Hepatocyte (in vitro differentiated cells): Measurements from ENCODE around the gene DPP10. TPM values are rescaled to one million over a fixed set of nuclear protein-coding genes. Genes with fewer than 3 reads are reported as not detected.

Source experiments
- DNase-seq: peaks from one replicate; pipeline ENCODE4 v3.0.0-alpha.2; 2016; ENCODE audit warnings: low spot score
- H2AFZ ChIP-seq: fragments of 200-600 bp; sonication (generic); 2 replicates; pipeline ENCODE4 v1.6.0; 2016; ENCODE audit warnings: antibody characterized with exemption, mild to moderate bottlenecking
- H3K27ac ChIP-seq: fragments of 200-600 bp; sonication (generic); 2 replicates; pipeline ENCODE4 v1.5.1; 2016; ENCODE audit warnings: mild to moderate bottlenecking
- H3K27me3 ChIP-seq: fragments of 200-600 bp; sonication (generic); 2 replicates; pipeline ENCODE4 v1.6.1; 2016
- H3K36me3 ChIP-seq: fragments of 200-600 bp; sonication (generic); replicated peaks from 2 replicates; pipeline ENCODE4 v1.5.1; 2016; ENCODE audit warnings: low read depth; ENCODE audit not compliant: insufficient read depth
- H3K4me1 ChIP-seq: fragments of 200-600 bp; sonication (generic); 2 replicates; pipeline ENCODE4 v1.5.1; 2016; ENCODE audit warnings: mild to moderate bottlenecking, moderate library complexity; ENCODE audit not compliant: insufficient read depth
- H3K4me2 ChIP-seq: fragments of 200-600 bp; sonication (generic); 2 replicates; pipeline ENCODE4 v1.6.0; 2016
- H3K4me3 ChIP-seq: fragments of 200-600 bp; sonication (generic); 2 replicates; pipeline ENCODE4 v1.5.1; 2016; ENCODE audit warnings: mild to moderate bottlenecking
- H3K79me2 ChIP-seq: fragments of 200-600 bp; sonication (generic); 2 replicates; pipeline ENCODE4 v1.6.0; 2017; ENCODE audit warnings: mild to moderate bottlenecking
- H3K9me2 ChIP-seq: fragments of 200-600 bp; sonication (generic); replicated peaks from 2 replicates; pipeline ENCODE4 v1.6.0; 2017; ENCODE audit warnings: mild to moderate bottlenecking; ENCODE audit not compliant: insufficient read depth
- H3K9me3 ChIP-seq: fragments of 200-600 bp; sonication (generic); 2 replicates; pipeline ENCODE4 v1.5.1; 2016; ENCODE audit warnings: low read depth, mild to moderate bottlenecking
- H4K20me1 ChIP-seq: fragments of 200-600 bp; sonication (generic); 2 replicates; pipeline ENCODE4 v1.6.0; 2016; ENCODE audit warnings: mild to moderate bottlenecking; ENCODE audit not compliant: insufficient read depth, poor library complexity, severe bottlenecking
- EZH2 ChIP-seq: fragments of 200-600 bp; sonication (generic); IDR thresholded peaks from 2 replicates; pipeline ENCODE4 v1.6.1; 2016; ENCODE audit warnings: antibody characterized with exemption, mild to moderate bottlenecking, borderline replicate concordance
- EZH2phosphoT487 ChIP-seq: fragments of 200-600 bp; sonication (generic); IDR thresholded peaks from one replicate; pipeline ENCODE4 v1.6.1; 2018; ENCODE audit warnings: antibody characterized with exemption, mild to moderate bottlenecking, low read depth, moderate library complexity; ENCODE audit not compliant: unreplicated experiment, severe bottlenecking
- WGBS: methylation state at CpG from one replicate; pipeline ENCODE4 v1.1.6; 2016; ENCODE audit warnings: low lambda C conversion rate; ENCODE audit errors: missing lambda C conversion rate; 5-methylcytosine and 5-hydroxymethylcytosine counted together
- polyA plus RNA-seq: library from polyadenylated mRNA; unstranded; fragments of >200 nt; fragmentation: Nextera tagmentation; extraction: Ambion mirVana; gene quantifications from 2 replicates; pipeline ENCODE4 v1.2.1, GENCODE V29; 2016
- total RNA-seq: library from RNA; depleted of rRNA; stranded (reverse); fragments of >200 nt; gene quantifications from 2 replicates; pipeline ENCODE4 v1.2.3, GENCODE V29; 2014
- TF ChIP-seq, protein P1 (sequence below): fragments of 200-600 bp; sonication (generic); IDR thresholded peaks from 2 replicates; pipeline ENCODE4 v1.5.1; 2016; ENCODE audit warnings: antibody characterized with exemption, mild to moderate bottlenecking; ENCODE audit not compliant: poor library complexity

DPP10 gene
- total and polyA plus RNA-seq, 2 experiments from 2014 or later = 5.0 to 15.7 TPM

DNA sequence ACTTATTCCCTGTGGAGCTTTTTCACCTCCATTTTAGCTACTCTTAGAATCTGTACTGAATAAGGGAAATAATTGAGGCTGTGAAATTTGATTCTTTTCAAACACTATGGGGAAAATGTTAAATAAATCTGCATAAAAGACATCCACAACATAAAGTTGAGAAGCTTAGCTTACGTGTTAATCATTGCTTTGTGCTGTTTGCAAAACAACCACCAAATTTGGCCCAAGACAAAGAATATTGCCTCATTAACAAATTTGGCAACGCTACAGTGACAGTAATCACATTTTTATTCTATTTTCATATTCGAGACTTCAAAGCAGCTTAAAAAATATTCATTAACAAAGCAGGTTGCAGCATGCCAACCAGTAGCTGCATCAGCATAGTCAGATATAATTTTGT lies 437.6 kb downstream of the DPP10 start:
- Histone ChIP-seq H3K79me2 (no peaks in the 10 kb centered on the region), H3K4me3 (no peak overlapping the region), H4K20me1 (no peaks in the 10 kb centered on the region), H2AFZ (no peak overlapping the region), H3K4me2 (no peak overlapping the region), H3K9me2 (no peaks in the 10 kb centered on the region), H3K9me3 (no peaks in the 10 kb centered on the region), H3K27me3 (no peaks in the 10 kb centered on the region), H3K4me1 (no peaks in the 10 kb centered on the region), H3K36me3 (no peaks in the 10 kb centered on the region), H3K27ac (no peak overlapping the region)
- no peak for TF ChIP-seq EZH2
- TF ChIP-seq, protein P1, sequence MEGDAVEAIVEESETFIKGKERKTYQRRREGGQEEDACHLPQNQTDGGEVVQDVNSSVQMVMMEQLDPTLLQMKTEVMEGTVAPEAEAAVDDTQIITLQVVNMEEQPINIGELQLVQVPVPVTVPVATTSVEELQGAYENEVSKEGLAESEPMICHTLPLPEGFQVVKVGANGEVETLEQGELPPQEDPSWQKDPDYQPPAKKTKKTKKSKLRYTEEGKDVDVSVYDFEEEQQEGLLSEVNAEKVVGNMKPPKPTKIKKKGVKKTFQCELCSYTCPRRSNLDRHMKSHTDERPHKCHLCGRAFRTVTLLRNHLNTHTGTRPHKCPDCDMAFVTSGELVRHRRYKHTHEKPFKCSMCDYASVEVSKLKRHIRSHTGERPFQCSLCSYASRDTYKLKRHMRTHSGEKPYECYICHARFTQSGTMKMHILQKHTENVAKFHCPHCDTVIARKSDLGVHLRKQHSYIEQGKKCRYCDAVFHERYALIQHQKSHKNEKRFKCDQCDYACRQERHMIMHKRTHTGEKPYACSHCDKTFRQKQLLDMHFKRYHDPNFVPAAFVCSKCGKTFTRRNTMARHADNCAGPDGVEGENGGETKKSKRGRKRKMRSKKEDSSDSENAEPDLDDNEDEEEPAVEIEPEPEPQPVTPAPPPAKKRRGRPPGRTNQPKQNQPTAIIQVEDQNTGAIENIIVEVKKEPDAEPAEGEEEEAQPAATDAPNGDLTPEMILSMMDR = no peak
- TF ChIP-seq EZH2phosphoT487 = no peak
- 70% methylated on average over 3 of the region's 3 CpGs for WGBS
- DNase-seq = no peak

DNA sequence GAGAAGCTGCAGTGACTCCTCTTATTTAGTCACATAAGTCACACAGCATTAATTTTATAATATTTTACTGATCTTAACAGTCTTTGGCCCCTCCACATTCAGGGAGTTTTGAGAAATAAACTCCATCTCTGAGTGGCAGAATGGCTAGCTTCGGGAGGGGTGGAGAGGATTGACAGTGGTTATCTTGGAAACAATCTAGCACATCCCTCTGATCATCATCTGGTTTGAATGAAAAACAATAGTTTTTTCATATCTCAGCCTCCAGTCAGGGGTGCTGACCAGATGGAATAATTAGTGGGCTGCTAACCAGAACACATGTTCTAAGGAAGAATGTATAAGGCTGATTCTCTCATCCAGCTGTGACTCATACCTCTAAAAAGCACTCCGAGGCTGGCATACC lies 477.5 kb downstream of the DPP10 start:
- 72% methylated on average over 2 of the region's 2 CpGs for WGBS
- Histone ChIP-seq H3K79me2 (no peaks in the 10 kb centered on the region), H3K4me3 (no peak overlapping the region), H3K4me2 (no peak overlapping the region), H3K9me3 (no peaks in the 10 kb centered on the region), H3K4me1 (no peaks in the 10 kb centered on the region), H3K27me3 (no peaks in the 10 kb centered on the region), H2AFZ (no peak overlapping the region), H3K9me2 (no peaks in the 10 kb centered on the region), H3K36me3 (no peaks in the 10 kb centered on the region), H3K27ac (no peak overlapping the region), H4K20me1 (no peaks in the 10 kb centered on the region)
- no peak for DNase-seq
- TF ChIP-seq EZH2 (no peak), EZH2phosphoT487 (no peak)
- TF ChIP-seq, protein P1 = no peak

DNA sequence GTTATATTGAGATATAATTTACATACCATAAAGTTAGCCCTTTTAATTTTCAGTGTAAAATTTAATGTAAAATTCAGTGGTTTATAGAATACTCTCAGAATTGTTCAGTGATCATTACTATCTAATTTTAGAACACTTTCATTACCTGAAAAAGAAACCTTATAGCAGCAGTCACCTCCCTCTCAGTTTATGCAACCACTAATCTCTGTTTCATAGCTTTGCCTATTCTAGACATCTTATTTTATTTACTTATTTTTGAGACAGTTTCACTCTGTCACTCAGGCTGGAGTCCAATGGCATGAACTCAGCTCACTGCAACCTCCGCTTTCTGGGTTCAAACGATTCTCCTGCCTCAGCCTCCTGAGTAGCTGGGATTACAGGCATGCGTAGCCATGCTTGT lies 479.6 kb downstream of the DPP10 start:
- Histone ChIP-seq H3K4me3 (no peak overlapping the region), H3K27me3 (no peaks in the 10 kb centered on the region), H3K9me2 (no peaks in the 10 kb centered on the region), H3K4me2 (no peak overlapping the region), H3K79me2 (no peaks in the 10 kb centered on the region), H3K27ac (no peak overlapping the region), H3K36me3 (no peaks in the 10 kb centered on the region), H4K20me1 (no peaks in the 10 kb centered on the region), H3K9me3 (no peaks in the 10 kb centered on the region), H3K4me1 (no peaks in the 10 kb centered on the region), H2AFZ (no peak overlapping the region)
- TF ChIP-seq EZH2phosphoT487 (no peak), EZH2 (no peak)
- TF ChIP-seq, protein P1 = no peak
- WGBS = 95% methylated on average over 3 of the region's 3 CpGs
- DNase-seq = no peak
